HepG2 (cell line): ENCODE results near the gene PLPP3. TPM values are rescaled to one million over a fixed set of nuclear protein-coding genes. Genes with fewer than 3 reads are reported as not detected.
A peak's percentile ranks its signal among the peaks of the same experiment; 100 is the strongest.

Experiments
- CAMTA2 ChIP-seq: sonication (generic); formaldehyde crosslinking; IDR thresholded peaks from 2 replicates; pipeline ENCODE4 v1.4.0; 2020; ENCODE audit warnings: mild to moderate bottlenecking, missing genetic modification reagents, borderline replicate concordance
- DPF2 ChIP-seq: sonication (generic); formaldehyde crosslinking; IDR thresholded peaks from 2 replicates; pipeline ENCODE4 v1.4.0; 2020; ENCODE audit warnings: mild to moderate bottlenecking, low read depth, missing genetic modification reagents, borderline replicate concordance
- ETV5 ChIP-seq: IDR thresholded peaks from 2 replicates; pipeline ENCODE4 v1.6.1; 2018; ENCODE audit warnings: missing biosample characterization, missing genetic modification reagents, inconsistent platforms, borderline replicate concordance
- IKZF1 ChIP-seq: fragments of 450-650 bp; IDR thresholded peaks from 2 replicates; pipeline ENCODE4 v1.7.1; 2016
- IKZF4 ChIP-seq: sonication (generic); formaldehyde crosslinking; IDR thresholded peaks from 2 replicates; pipeline ENCODE4 v1.5.1; 2020; ENCODE audit warnings: borderline replicate concordance, mild to moderate bottlenecking, low read depth, missing genetic modification reagents; ENCODE audit errors: not compliant biosample characterization
- MEF2D ChIP-seq: sonication (generic); formaldehyde crosslinking; IDR thresholded peaks from 2 replicates; pipeline ENCODE4 v1.5.1; 2020; ENCODE audit warnings: mild to moderate bottlenecking, missing genetic modification reagents
- PRPF4 ChIP-seq: fragments of 200-400 bp; formaldehyde crosslinking; IDR thresholded peaks from 2 replicates; pipeline ENCODE4 v1.6.1; 2016; ENCODE audit warnings: low read length, low read depth; ENCODE audit not compliant: poor library complexity, severe bottlenecking
- TAF1 ChIP-seq: sonication (generic); formaldehyde crosslinking; IDR thresholded peaks from 2 replicates; pipeline ENCODE4 v1.4.0; 2020; ENCODE audit warnings: missing genetic modification reagents
- TCF7 ChIP-seq: sonication (generic); IDR thresholded peaks from 2 replicates; pipeline ENCODE4 v1.6.1; 2016; ENCODE audit warnings: antibody characterized with exemption, low read depth
- ZNF296 ChIP-seq: sonication (generic); formaldehyde crosslinking; conservative IDR thresholded peaks from 2 replicates; pipeline ENCODE4 v1.5.0; 2020; ENCODE audit warnings: mild to moderate bottlenecking, missing genetic modification reagents
- ZNF317 ChIP-seq: sonication (generic); formaldehyde crosslinking; IDR thresholded peaks from 2 replicates; pipeline ENCODE4 v1.5.0; 2020; ENCODE audit warnings: mild to moderate bottlenecking, missing genetic modification reagents
- ZNF350 ChIP-seq: sonication (generic); formaldehyde crosslinking; IDR thresholded peaks from 2 replicates; pipeline ENCODE4 v1.4.0; 2020; ENCODE audit warnings: mild to moderate bottlenecking, low read depth, missing genetic modification reagents, borderline replicate concordance
- ZNF709 ChIP-seq: sonication (generic); formaldehyde crosslinking; IDR thresholded peaks from 2 replicates; pipeline ENCODE4 v1.5.0; 2020; ENCODE audit warnings: mild to moderate bottlenecking, missing genetic modification reagents
- ZNF749 ChIP-seq: sonication (generic); formaldehyde crosslinking; IDR thresholded peaks from 2 replicates; pipeline ENCODE4 v1.8.0; 2022; ENCODE audit warnings: mild to moderate bottlenecking, missing genetic modification reagents, moderate library complexity, borderline replicate concordance
- polyA plus RNA-seq, 8 experiments: library from polyadenylated mRNA; depleted of rRNA in 3 of 8; stranded (reverse) in 7 of 8; unstranded in 1 of 8; fragments of >200 nt; fragmentation: Illumina TruSeq in 4 of 8; extraction: Trizol in 4 of 8; gene quantifications; 2 replicates each; pipeline versions ENCODE4 v1.2.1 to v1.2.3, GENCODE V29; 2011 to 2016; ENCODE audit warnings: low read depth in 4 of 8, missing spikeins in 1 of 8, mixed read lengths in 1 of 8; ENCODE audit not compliant: insufficient read depth in 1 of 8
- total RNA-seq, 5 experiments: library from RNA; depleted of rRNA; stranded (reverse); fragments of >200 nt; fragmentation: Illumina TruSeq; extraction: Trizol; gene quantifications; 2 replicates each; pipeline ENCODE4 v1.2.3, GENCODE V29; 2016; ENCODE audit warnings: low read depth in 1 of 5
- TF ChIP-seq, protein P1 (sequence below): sonication (generic); formaldehyde crosslinking; IDR thresholded peaks from 2 replicates; pipeline ENCODE4 v1.4.0; 2020; ENCODE audit warnings: missing genetic modification reagents
- TF ChIP-seq, protein P2 (sequence below): sonication (generic); formaldehyde crosslinking; IDR thresholded peaks from 2 replicates; pipeline ENCODE4 v1.8.0; 2022; ENCODE audit warnings: mild to moderate bottlenecking, missing genetic modification reagents
- TF ChIP-seq, protein P3 (sequence below): sonication (generic); formaldehyde crosslinking; conservative IDR thresholded peaks from 2 replicates; pipeline ENCODE4 v1.4.0; 2020; ENCODE audit warnings: missing genetic modification reagents
- TF ChIP-seq, protein P4 (sequence below): sonication (generic); formaldehyde crosslinking; IDR thresholded peaks from 2 replicates; pipeline ENCODE4 v1.5.0; 2020; ENCODE audit warnings: missing genetic modification reagents

PLPP3 gene
- total and polyA plus RNA-seq, 2 of the 13 experiments (the other 11 are each of a cell fraction or from before 2014, with no cell fraction given), result 49.7 to 65.8 TPM

DNA sequence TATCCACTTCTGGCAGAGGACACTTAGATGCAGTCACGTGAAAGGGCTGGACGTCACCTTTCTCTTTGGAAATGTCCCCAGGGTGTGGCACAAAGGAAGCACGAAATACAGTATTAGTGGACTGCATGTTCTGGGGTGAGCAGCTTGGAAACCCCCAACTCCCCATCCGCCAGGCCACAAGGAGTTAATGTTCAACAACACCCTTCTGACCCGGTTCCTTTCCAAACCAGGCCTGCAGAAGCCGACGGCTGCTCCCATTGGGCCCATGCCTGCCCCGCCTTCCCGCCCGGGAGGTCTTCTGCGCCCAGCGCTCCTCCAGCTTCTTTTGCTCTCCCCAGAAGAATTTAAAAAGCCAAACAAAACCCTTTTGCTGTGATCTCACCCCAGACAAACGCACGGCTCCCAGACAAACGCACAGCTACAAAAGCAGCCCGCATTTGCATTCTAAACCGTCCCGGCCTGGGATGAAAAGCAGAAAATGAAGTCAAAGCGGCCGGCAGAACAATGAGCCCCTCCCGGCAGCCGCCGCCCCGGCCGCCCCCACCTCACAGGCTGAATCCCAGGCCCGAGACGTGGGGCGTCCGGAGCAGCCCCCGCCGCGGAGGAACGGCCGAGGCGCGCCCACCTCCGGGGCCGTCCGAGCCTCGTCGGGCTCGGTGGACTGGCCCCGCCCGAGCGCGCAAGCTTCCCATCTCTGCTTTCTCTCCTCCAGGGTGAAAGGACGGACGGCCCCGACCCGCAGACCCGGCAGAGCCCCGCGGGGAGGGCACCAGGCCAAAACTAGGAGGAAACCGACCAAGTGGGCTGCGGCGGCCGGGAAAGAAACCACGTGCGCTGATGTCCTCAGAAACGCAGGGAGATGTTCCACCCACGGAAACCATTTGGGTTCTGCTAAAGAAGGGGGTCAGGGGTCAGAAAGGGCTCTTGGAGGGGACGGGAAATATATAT is 101.9 kb downstream of the PLPP3 start (continued):
- 0 out of 2 replicates have a peak, but pooled peaks have one; percentile 29 for TF ChIP-seq ZNF350 (CRISPR knock-in tag)
- TF ChIP-seq TCF7, result no peak; the same call in 1 of the 2 replicates
- TF ChIP-seq IKZF4 (CRISPR knock-in tag), result no peak
- TF ChIP-seq, protein P1, sequence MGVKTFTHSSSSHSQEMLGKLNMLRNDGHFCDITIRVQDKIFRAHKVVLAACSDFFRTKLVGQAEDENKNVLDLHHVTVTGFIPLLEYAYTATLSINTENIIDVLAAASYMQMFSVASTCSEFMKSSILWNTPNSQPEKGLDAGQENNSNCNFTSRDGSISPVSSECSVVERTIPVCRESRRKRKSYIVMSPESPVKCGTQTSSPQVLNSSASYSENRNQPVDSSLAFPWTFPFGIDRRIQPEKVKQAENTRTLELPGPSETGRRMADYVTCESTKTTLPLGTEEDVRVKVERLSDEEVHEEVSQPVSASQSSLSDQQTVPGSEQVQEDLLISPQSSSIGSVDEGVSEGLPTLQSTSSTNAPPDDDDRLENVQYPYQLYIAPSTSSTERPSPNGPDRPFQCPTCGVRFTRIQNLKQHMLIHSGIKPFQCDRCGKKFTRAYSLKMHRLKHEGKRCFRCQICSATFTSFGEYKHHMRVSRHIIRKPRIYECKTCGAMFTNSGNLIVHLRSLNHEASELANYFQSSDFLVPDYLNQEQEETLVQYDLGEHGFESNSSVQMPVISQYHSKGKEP (CRISPR knock-in tag), result no peak
- TF ChIP-seq, protein P2, sequence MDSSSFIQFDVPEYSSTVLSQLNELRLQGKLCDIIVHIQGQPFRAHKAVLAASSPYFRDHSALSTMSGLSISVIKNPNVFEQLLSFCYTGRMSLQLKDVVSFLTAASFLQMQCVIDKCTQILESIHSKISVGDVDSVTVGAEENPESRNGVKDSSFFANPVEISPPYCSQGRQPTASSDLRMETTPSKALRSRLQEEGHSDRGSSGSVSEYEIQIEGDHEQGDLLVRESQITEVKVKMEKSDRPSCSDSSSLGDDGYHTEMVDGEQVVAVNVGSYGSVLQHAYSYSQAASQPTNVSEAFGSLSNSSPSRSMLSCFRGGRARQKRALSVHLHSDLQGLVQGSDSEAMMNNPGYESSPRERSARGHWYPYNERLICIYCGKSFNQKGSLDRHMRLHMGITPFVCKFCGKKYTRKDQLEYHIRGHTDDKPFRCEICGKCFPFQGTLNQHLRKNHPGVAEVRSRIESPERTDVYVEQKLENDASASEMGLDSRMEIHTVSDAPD (CRISPR knock-in tag), result no peak
- TF ChIP-seq ZNF749, result no peak; the same call in 1 of the 2 replicates
- TF ChIP-seq, protein P3, sequence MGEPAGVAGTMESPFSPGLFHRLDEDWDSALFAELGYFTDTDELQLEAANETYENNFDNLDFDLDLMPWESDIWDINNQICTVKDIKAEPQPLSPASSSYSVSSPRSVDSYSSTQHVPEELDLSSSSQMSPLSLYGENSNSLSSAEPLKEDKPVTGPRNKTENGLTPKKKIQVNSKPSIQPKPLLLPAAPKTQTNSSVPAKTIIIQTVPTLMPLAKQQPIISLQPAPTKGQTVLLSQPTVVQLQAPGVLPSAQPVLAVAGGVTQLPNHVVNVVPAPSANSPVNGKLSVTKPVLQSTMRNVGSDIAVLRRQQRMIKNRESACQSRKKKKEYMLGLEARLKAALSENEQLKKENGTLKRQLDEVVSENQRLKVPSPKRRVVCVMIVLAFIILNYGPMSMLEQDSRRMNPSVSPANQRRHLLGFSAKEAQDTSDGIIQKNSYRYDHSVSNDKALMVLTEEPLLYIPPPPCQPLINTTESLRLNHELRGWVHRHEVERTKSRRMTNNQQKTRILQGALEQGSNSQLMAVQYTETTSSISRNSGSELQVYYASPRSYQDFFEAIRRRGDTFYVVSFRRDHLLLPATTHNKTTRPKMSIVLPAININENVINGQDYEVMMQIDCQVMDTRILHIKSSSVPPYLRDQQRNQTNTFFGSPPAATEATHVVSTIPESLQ (CRISPR knock-in tag), result no peak
- TF ChIP-seq ETV5 (CRISPR knock-in tag), result no peak
- no peak for TF ChIP-seq IKZF1
- TF ChIP-seq DPF2, result no peak
- TF ChIP-seq TAF1 (CRISPR knock-in tag), result peak; percentile 40; the same call in 1 of the 2 replicates
- no peak for TF ChIP-seq PRPF4
- peak; percentile 26; the same call in 1 of the 2 replicates for TF ChIP-seq ZNF317 (CRISPR knock-in tag)
- TF ChIP-seq, protein P4, sequence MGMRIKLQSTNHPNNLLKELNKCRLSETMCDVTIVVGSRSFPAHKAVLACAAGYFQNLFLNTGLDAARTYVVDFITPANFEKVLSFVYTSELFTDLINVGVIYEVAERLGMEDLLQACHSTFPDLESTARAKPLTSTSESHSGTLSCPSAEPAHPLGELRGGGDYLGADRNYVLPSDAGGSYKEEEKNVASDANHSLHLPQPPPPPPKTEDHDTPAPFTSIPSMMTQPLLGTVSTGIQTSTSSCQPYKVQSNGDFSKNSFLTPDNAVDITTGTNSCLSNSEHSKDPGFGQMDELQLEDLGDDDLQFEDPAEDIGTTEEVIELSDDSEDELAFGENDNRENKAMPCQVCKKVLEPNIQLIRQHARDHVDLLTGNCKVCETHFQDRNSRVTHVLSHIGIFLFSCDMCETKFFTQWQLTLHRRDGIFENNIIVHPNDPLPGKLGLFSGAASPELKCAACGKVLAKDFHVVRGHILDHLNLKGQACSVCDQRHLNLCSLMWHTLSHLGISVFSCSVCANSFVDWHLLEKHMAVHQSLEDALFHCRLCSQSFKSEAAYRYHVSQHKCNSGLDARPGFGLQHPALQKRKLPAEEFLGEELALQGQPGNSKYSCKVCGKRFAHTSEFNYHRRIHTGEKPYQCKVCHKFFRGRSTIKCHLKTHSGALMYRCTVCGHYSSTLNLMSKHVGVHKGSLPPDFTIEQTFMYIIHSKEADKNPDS (CRISPR knock-in tag), result no peak
- TF ChIP-seq MEF2D, result no peak
- TF ChIP-seq ZNF709, result peak; percentile 9; the same call in 1 of the 2 replicates
- no peak for TF ChIP-seq ZNF296
- TF ChIP-seq CAMTA2, result no peak
